ENCODE results near the gene GABARAPL1.

Gene GABARAPL1

DNA sequence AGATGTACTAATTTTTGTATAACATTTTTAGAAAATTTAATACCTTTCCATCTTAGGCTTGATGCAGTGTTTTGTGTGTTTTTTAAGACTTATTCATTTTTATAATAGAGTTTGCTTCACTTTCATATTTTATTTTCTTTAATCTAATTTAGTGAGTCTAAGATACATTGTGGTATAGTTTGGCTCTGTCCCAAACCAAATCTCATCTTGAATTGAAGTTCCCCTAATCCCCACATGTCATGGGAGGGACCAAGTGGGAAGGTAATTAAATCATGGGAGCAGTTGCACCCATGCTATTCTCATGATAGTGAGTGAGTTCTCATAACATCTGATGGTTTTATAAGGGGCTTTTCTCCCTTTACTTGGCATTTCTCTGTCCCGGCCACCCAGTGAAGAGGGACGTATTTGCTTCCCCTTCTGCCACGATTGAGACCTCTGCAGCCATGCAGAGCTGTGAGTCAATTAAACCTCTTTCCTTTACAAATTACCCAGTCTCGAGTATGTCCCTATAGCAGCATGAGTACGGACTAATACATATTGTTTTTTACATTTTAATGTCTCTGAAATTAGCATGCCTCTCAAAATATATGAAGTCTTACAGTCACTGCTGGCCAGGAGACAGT is 34.9 kb downstream of the GABARAPL1 start:
- Histone ChIP-seq H2AFZ (ENCODE audit: low read depth) (no peak overlapping the region), H4K20me1 (ENCODE audit: insufficient read depth) (no peaks in the 10 kb centered on the region), H3K79me2 (ENCODE audit: insufficient read depth, low read depth) (no peaks in the 10 kb centered on the region), H3K4me3 (IDR thresholded peaks at IDR 0.05; ENCODE audit: insufficient read depth, low read depth, low read length) (no peak overlapping the region), H3K4me1 (ENCODE audit: low read depth, poor library complexity, severe bottlenecking) (peaks cover 34% of the 10 kb centered on the region), H3K36me3 (ENCODE audit: insufficient read depth) (no peaks in the 10 kb centered on the region), H3K27me3 (ENCODE audit: insufficient read depth, low read depth) (peaks cover 24% of the 10 kb centered on the region; the same call in 1 of the 2 replicates), H3K9ac (no peak overlapping the region), H3K4me2 (no peak overlapping the region), H3K27ac (no peak overlapping the region)
- TF ChIP-seq, protein P1, sequence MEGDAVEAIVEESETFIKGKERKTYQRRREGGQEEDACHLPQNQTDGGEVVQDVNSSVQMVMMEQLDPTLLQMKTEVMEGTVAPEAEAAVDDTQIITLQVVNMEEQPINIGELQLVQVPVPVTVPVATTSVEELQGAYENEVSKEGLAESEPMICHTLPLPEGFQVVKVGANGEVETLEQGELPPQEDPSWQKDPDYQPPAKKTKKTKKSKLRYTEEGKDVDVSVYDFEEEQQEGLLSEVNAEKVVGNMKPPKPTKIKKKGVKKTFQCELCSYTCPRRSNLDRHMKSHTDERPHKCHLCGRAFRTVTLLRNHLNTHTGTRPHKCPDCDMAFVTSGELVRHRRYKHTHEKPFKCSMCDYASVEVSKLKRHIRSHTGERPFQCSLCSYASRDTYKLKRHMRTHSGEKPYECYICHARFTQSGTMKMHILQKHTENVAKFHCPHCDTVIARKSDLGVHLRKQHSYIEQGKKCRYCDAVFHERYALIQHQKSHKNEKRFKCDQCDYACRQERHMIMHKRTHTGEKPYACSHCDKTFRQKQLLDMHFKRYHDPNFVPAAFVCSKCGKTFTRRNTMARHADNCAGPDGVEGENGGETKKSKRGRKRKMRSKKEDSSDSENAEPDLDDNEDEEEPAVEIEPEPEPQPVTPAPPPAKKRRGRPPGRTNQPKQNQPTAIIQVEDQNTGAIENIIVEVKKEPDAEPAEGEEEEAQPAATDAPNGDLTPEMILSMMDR (conservative IDR thresholded peaks at IDR 0.05; ENCODE audit: low read depth, low read length), result no peak

DNA sequence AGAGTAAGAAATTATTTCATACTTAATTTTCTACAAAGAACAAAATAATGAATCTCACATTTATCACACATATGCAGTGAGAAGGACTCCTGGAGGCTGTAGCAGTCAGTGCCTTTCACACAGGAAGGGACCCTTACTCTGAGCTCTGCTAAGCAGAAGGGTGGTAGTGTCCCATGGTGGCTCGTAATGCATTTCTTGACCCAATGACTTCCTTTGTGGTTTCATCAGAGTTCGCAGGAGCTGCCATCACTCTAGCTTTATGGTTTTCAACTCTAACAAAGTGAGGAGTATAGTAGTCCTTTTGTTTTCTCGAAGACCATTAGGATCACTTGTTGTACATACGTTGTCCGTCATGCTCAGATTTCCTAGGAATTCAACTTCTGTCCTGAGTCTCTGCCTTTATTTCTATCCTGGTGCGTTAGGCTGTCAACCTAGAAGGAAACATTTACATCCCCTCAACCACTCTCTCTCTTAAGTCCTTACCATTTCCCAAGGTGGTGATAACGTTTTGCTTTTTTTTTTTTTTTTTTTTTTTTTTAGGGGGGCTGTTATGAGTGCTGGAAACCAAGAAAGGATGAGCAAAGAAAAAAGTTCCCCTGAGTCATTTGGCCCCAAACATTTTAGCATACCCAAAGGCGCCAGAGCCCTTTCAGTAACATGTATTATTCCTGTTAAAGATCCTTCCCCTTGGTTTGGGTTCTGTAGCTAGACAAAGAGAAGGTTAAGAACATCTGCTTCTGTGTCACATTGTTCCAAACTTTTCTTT is 37.2 kb downstream of the GABARAPL1 start:
- no peak overlapping the region for H2AFZ ChIP-seq (ENCODE audit: low read depth)
- peaks cover 17% of the 10 kb centered on the region for H3K4me1 ChIP-seq (ENCODE audit: low read depth, poor library complexity, severe bottlenecking)
- H3K4me3 ChIP-seq (IDR thresholded peaks at IDR 0.05; ENCODE audit: insufficient read depth, low read depth, low read length), result no peak overlapping the region

GRCh38 chr12:10251669-10252068 is 39.0 kb downstream of the GABARAPL1 start:
- H3K27ac ChIP-seq, result no peak overlapping the region
- no peaks in the 10 kb centered on the region for H3K27me3 ChIP-seq (ENCODE audit: insufficient read depth, low read depth)
- H3K9ac ChIP-seq, result no peak overlapping the region
- no peak overlapping the region for H2AFZ ChIP-seq (ENCODE audit: low read depth)
- no peak overlapping the region for H3K4me2 ChIP-seq
- no peaks in the 10 kb centered on the region for H3K36me3 ChIP-seq (ENCODE audit: insufficient read depth)
- H3K4me1 ChIP-seq (ENCODE audit: low read depth, poor library complexity, severe bottlenecking), result peaks cover 11% of the 10 kb centered on the region
- TF ChIP-seq, protein P1 (conservative IDR thresholded peaks at IDR 0.05; ENCODE audit: low read depth, low read length), result no peak
- H3K79me2 ChIP-seq (ENCODE audit: insufficient read depth, low read depth), result no peaks in the 10 kb centered on the region
- H4K20me1 ChIP-seq (ENCODE audit: insufficient read depth), result no peaks in the 10 kb centered on the region
- H3K4me3 ChIP-seq (IDR thresholded peaks at IDR 0.05; ENCODE audit: insufficient read depth, low read depth, low read length), result no peak overlapping the region

More for the DNA sequence above, 37.2 kb downstream of the GABARAPL1 start:
- no peaks in the 10 kb centered on the region for H3K36me3 ChIP-seq (ENCODE audit: insufficient read depth)
- H3K79me2 ChIP-seq (ENCODE audit: insufficient read depth, low read depth), result no peaks in the 10 kb centered on the region
- no peak overlapping the region for H3K9ac ChIP-seq
- no peak overlapping the region for H3K4me2 ChIP-seq
- peaks cover 11% of the 10 kb centered on the region; the same call in 1 of the 2 replicates for H3K27me3 ChIP-seq (ENCODE audit: insufficient read depth, low read depth)
- TF ChIP-seq, protein P1 (conservative IDR thresholded peaks at IDR 0.05; ENCODE audit: low read depth, low read length), result no peak
- no peak overlapping the region for H3K27ac ChIP-seq
- H4K20me1 ChIP-seq (ENCODE audit: insufficient read depth), result no peaks in the 10 kb centered on the region

DNA sequence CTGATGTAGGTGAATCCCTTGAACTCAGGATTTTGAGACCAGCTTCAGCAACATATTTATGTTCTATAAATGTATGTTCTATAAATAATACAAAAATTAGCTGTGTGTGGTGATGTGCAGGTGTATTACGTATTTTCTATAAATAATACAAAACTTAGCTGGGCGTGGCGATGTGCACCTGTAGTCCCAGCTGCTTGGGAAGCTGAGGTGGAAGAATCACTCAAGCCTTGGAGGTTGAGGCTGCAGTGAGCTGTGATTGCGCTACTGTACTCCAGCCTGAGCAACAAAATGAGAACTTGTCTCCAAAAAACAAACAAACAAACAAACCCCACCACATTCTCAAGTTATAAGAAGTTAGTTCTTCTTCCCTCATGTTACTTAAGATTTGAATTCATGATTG is 39.5 kb downstream of the GABARAPL1 start:
- no peak overlapping the region for H3K4me2 ChIP-seq
- H2AFZ ChIP-seq (ENCODE audit: low read depth), result no peak overlapping the region
- no peak overlapping the region for H3K4me3 ChIP-seq (IDR thresholded peaks at IDR 0.05; ENCODE audit: insufficient read depth, low read depth, low read length)
- H4K20me1 ChIP-seq (ENCODE audit: insufficient read depth), result no peaks in the 10 kb centered on the region
- TF ChIP-seq, protein P1 (conservative IDR thresholded peaks at IDR 0.05; ENCODE audit: low read depth, low read length), result no peak
- H3K27me3 ChIP-seq (ENCODE audit: insufficient read depth, low read depth), result no peaks in the 10 kb centered on the region
- peaks cover 7% of the 10 kb centered on the region for H3K4me1 ChIP-seq (ENCODE audit: low read depth, poor library complexity, severe bottlenecking)
- no peak overlapping the region for H3K9ac ChIP-seq
- H3K27ac ChIP-seq, result no peak overlapping the region
- no peaks in the 10 kb centered on the region for H3K79me2 ChIP-seq (ENCODE audit: insufficient read depth, low read depth)
- no peaks in the 10 kb centered on the region for H3K36me3 ChIP-seq (ENCODE audit: insufficient read depth)

Data from KMS-11 (cell line).